ENCODE data around the gene SLC4A2. TPM values are rescaled to one million over a fixed set of nuclear protein-coding genes. Genes with fewer than 3 reads are reported as not detected.

SLC4A2 gene
- polyA plus RNA-seq, 3 donors: 70.5 to 87.7 (median 73.5) TPM

- DNase-seq (ENCODE audit: low read depth in 3 of 3, low spot score in 2 of 3): no peak
Measured at GRCh38 chr7:151109094-151110048, 50.0 kb downstream of the SLC4A2 start.

GRCh38 chr7:151110236-151110940 lies 51.0 kb downstream of the SLC4A2 start:
- no peak for DNase-seq (ENCODE audit: low read depth in 3 of 3, low spot score in 2 of 3)

GRCh38 chr7:151110941-151111645 lies 51.7 kb downstream of the SLC4A2 start:
- no peak for DNase-seq (ENCODE audit: low read depth in 3 of 3, low spot score in 2 of 3)

- DNase-seq (ENCODE audit: low read depth in 3 of 3, low spot score in 2 of 3): no peak
Measured at GRCh38 chr7:151113344-151114150, 54.2 kb downstream of the SLC4A2 start.

- no peak for DNase-seq (ENCODE audit: low read depth in 3 of 3, low spot score in 2 of 3)
Measured at GRCh38 chr7:151114151-151115090, 55.0 kb downstream of the SLC4A2 start.

GRCh38 chr7:151115121-151115835 lies 55.9 kb downstream of the SLC4A2 start:
- no peak for DNase-seq (ENCODE audit: low read depth in 3 of 3, low spot score in 2 of 3)

GRCh38 chr7:151115836-151116418 lies 56.5 kb downstream of the SLC4A2 start:
- DNase-seq (ENCODE audit: low read depth in 3 of 3, low spot score in 2 of 3): no peak

GRCh38 chr7:151116603-151117440 lies 57.4 kb downstream of the SLC4A2 start:
- no peak for DNase-seq (ENCODE audit: low read depth in 3 of 3, low spot score in 2 of 3)

- no peak for DNase-seq (ENCODE audit: low read depth in 3 of 3, low spot score in 2 of 3)
Measured at GRCh38 chr7:151117565-151117964, 58.2 kb downstream of the SLC4A2 start.

- DNase-seq (ENCODE audit: low read depth in 3 of 3, low spot score in 2 of 3): no peak
Measured at GRCh38 chr7:151118108-151119054, 59.0 kb downstream of the SLC4A2 start.

GRCh38 chr7:151119055-151119415 lies 59.6 kb downstream of the SLC4A2 start:
- no peak for DNase-seq (ENCODE audit: low read depth in 3 of 3, low spot score in 2 of 3)

GRCh38 chr7:151119902-151120301 lies 60.5 kb downstream of the SLC4A2 start:
- no peak for DNase-seq (ENCODE audit: low read depth in 3 of 3, low spot score in 2 of 3)

GRCh38 chr7:151120896-151121295 lies 61.5 kb downstream of the SLC4A2 start:
- no peak for DNase-seq (ENCODE audit: low read depth in 3 of 3, low spot score in 2 of 3)

GRCh38 chr7:151121380-151122170 lies 62.2 kb downstream of the SLC4A2 start:
- no peak for DNase-seq (ENCODE audit: low read depth in 3 of 3, low spot score in 2 of 3)

- DNase-seq (ENCODE audit: low read depth in 3 of 3, low spot score in 2 of 3): no peak
Measured at GRCh38 chr7:151122276-151122675, 62.9 kb downstream of the SLC4A2 start.

- DNase-seq (ENCODE audit: low read depth in 3 of 3, low spot score in 2 of 3): no peak
Measured at GRCh38 chr7:151122796-151123157, 63.4 kb downstream of the SLC4A2 start.

Data from right renal cortex interstitium (tissue), 3 donors.